OCI-M2 (cell line): ENCODE measurements around the gene TNFRSF11A.

ENCODE experiments used
- DNase-seq: peaks from one replicate; lab custom pipeline; 2025; ENCODE audit not compliant: unreplicated experiment; lab: John Stamatoyannopoulos, UW

TNFRSF11A gene

GRCh38 chr18:62324917-62325805, at the start of gene TNFRSF11A:
Gene TNFRSF11A (plus strand): TSS chr18:62325310. CDS start chr18:62325353, 43 bp downstream.
- no peak for DNase-seq

GRCh38 chr18:62277045-62277444, 48.1 kb upstream of the TNFRSF11A start:
- no peak for DNase-seq

- DNase-seq, result no peak
These were observed 45.5 kb upstream of the TNFRSF11A start for GRCh38 chr18:62279561-62279960.

- no peak for DNase-seq
These were observed 45.1 kb upstream of the TNFRSF11A start for GRCh38 chr18:62280058-62280457.

- no peak for DNase-seq
These were observed 44.3 kb upstream of the TNFRSF11A start for GRCh38 chr18:62280786-62281185.

GRCh38 chr18:62281684-62282083, 43.4 kb upstream of the TNFRSF11A start:
- no peak for DNase-seq

- no peak for DNase-seq
These were observed 42.9 kb upstream of the TNFRSF11A start for GRCh38 chr18:62282188-62282629.

- DNase-seq, result no peak
These were observed 40.5 kb upstream of the TNFRSF11A start for GRCh38 chr18:62284637-62285036.

GRCh38 chr18:62285281-62285680, 39.8 kb upstream of the TNFRSF11A start:
- no peak for DNase-seq

- no peak for DNase-seq
These were observed 37.1 kb upstream of the TNFRSF11A start for GRCh38 chr18:62287781-62288664.

- DNase-seq, result no peak
These were observed 36.5 kb upstream of the TNFRSF11A start for GRCh38 chr18:62288665-62289008.

GRCh38 chr18:62289047-62289446, 36.1 kb upstream of the TNFRSF11A start:
- no peak for DNase-seq

- DNase-seq, result no peak
These were observed 31.0 kb upstream of the TNFRSF11A start for GRCh38 chr18:62294073-62294472.

- no peak for DNase-seq
These were observed 24.6 kb upstream of the TNFRSF11A start for GRCh38 chr18:62300359-62300963.

- no peak for DNase-seq
These were observed 23.8 kb upstream of the TNFRSF11A start for GRCh38 chr18:62301322-62301721.

- DNase-seq, result no peak
These were observed 12.3 kb upstream of the TNFRSF11A start for GRCh38 chr18:62312851-62313250.

- DNase-seq, result no peak
These were observed 6.6 kb upstream of the TNFRSF11A start for GRCh38 chr18:62318228-62319180.

GRCh38 chr18:62321201-62321600, 3.9 kb upstream of the TNFRSF11A start:
- no peak for DNase-seq

- DNase-seq, result no peak
These were observed 1.5 kb upstream of the TNFRSF11A start for GRCh38 chr18:62323483-62324180.
